Activated CD8-positive, alpha-beta memory T cell treated with anti-CD3 and anti-CD28 coated beads for 4 hours (primary cell): ENCODE results near the gene PTGES3.
"Not testable (repeated sequence)": the region's sequence is repeated elsewhere in the genome, so short reads cannot be mapped to it uniquely, and the experiment has no call there.

Experiments used
- DNase-seq, 2 donors: peaks; one replicate each; pipeline ENCODE4 v3.0.0-alpha.2; 2020; ENCODE audit warnings: low read depth in 2 of 2

PTGES3 gene

DNA sequence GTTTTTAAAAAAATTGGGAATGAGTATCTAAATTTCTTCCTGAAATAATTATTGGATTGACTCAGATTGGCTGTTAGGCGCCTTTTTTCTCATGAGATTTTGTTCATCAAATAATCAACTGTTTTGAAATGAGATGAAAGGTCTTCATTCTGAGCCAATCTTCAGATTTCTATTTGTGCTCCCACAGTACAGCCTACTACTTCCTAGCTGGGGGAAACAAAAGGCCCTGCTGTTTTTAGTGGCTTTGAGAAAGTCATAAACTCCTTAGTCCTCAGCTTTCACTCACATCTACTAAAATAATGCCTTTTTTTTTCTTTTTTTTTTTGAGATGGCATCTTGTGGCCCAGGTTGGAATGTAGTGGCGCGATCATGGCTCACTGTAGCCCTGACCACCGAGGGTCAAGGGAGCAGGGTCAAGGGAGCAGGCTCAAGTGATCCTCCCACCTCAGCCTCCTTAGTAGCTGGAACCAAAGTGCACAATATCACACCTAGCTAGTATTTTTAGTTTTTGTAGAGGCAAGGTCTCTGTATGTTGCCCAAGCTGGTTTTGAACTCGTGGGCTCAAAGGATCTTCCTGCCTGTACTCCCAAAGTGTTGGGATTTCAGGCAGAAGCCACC, 21.8 kb upstream of the PTGES3 start:
- DNase-seq = no peak

DNA sequence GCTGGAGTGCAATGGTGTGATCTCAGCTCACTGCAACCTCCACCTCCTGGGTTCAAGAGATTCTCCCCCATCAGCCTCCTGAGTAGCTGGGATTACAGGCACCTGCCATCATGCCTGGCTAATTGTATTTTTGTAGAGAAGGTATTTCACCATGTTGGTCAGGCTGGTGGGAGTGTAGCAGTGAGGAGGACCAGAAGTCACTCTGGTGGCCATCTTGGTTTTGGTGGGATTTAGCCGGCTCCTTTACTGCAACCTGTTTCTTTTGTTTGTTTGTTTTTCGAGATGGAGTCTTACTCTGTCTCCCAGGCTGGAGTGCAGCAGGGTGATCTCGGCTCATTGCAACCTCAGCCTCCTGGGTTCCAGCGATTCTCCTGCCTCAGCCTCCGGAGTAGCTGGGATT, 16.4 kb upstream of the PTGES3 start:
- not testable (repeated sequence) for DNase-seq

- no peak for DNase-seq
Measured at GRCh38 chr12:56699020-56699661, 11.1 kb upstream of the PTGES3 start.

GRCh38 chr12:56695327-56696101, 7.4 kb upstream of the PTGES3 start:
- DNase-seq = no peak

GRCh38 chr12:56694161-56694560, 6.1 kb upstream of the PTGES3 start:
- no peak for DNase-seq

- no peak for DNase-seq
Measured at GRCh38 chr12:56688846-56689109, 694 bp upstream of the PTGES3 start.

GRCh38 chr12:56687223-56688128, 608 bp downstream of the PTGES3 start:
- DNase-seq = peak; percentile 35 to 38

- DNase-seq = no peak
Measured at GRCh38 chr12:56684745-56685359, 3.2 kb downstream of the PTGES3 start.

GRCh38 chr12:56682323-56682722, 5.8 kb downstream of the PTGES3 start:
- DNase-seq = no peak

- no peak for DNase-seq
Measured at GRCh38 chr12:56679883-56680575, 8.1 kb downstream of the PTGES3 start.

DNA sequence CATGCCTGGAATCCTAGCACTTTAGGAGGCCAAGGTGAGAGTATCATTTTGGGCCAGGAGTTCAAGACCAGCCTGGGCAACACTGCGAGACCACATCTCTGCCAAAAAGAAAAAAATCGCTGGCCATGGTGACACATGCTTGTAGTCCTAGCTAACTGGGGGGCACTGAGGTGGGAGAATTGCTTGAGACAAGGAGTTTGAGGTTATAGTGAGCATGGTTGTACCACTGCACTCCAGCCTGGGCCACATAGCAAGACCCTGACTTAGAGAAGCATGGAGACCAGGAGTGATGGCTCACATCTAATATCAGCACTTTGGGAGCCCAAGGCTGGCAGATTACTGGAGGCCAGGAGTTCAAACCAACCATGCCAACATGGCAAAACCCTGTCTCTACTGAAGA, 9.2 kb downstream of the PTGES3 start:
- no peak for DNase-seq

DNA sequence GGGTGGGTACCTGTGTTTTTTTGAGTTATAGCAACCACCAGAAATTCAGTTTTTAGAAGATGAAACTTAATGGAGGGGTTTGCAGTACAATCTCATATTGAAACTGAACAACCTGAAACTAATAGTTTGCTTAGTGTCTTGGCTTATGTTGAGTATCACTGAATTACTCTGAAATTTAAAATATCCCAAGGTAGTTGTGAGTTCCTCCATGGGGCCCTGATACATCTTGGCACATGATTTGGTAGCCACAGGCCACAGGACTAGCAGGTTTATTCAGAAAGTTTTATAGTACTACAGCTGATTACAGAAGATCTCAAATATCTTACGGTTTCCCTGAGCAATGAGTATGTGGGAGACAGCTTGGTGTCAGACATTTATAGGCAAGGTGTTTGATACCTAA, 10.4 kb downstream of the PTGES3 start:
- DNase-seq = no peak

DNA sequence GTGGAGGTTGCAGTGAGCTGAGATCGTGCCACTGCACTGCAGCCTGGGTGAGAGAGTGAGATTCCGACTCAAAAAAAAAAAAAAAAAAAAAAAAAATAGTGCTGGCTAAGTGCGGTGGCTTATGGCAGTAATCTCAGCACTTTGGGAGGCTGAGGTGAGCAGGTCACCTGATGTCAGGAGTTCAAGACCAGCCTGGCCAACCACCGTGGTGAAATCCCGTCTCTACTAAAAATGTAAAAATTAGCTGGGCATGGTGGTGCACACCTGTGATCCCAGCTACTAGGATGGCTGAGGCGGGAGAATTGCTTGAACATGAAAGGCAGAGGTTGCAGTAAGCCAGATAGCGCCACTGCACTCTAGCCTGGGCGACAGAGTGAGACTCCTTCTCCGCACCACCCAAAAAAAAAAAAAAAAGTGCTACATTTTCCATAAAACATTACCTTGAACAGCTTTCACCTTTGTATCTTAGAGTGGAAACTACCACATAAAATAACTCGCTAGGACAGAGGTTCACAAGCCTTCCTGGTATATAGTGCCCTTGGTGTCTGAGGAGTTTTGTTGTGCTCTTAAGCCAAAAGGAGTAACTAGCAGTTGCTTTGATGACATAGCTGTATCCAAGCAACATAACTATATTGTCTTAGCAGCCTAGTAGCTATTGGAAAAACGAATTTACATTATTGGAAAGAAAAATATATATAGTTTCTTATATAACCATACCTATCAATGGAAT, 11.1 kb downstream of the PTGES3 start:
- no peak for DNase-seq

DNA sequence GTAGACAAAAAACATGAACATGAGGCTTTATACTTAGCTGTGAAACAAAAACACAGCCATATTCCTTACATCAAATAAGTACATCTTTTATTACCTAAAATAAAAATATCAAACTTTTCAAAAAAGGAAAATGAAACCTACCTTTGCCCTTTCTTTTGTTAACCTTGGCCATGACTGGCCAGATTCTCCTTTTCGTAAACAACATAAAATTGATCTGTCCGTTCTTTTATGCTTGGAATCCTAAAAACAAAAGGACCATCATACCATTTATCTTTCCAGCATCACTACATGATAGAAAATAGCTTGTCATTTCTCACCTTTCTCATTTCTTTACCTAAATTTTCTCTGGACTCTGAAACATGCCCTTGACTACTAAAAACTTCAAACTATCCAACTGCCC, 16.5 kb downstream of the PTGES3 start:
- DNase-seq = no peak

DNA sequence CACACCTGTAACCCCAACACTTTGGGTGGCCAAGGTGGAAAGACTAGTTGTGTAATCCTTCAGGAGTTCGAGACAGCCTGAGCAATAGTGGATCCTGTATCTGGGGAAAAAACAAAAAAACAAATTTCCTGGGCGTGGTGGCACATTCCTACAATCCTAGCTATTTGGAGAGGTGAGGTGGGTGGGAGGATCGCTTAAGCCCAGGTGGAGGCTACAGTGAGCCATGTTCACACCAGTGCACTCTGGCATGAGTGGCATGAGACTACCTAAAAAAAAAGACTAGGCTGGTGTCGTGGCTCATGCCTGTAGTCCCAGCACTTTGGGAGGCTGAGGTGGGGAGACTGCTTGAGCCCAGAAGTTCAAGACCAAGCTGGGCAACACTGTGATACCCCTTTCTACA, 17.2 kb downstream of the PTGES3 start:
- DNase-seq = no peak

DNA sequence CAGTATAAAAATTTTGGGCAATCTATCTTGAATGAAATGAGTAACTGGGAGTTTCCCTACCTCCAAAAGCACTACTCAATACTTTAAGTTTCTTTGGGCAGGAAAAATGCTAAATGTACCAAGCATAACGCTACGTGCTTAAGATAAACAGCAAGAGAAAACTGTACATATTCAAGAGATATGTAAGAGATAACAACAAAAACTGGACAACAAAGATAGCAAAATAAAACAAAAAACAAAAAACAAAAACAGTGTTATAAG, 20.0 kb downstream of the PTGES3 start:
- no peak for DNase-seq

GRCh38 chr12:56661979-56662638, 26.0 kb downstream of the PTGES3 start:
- no peak for DNase-seq

DNA sequence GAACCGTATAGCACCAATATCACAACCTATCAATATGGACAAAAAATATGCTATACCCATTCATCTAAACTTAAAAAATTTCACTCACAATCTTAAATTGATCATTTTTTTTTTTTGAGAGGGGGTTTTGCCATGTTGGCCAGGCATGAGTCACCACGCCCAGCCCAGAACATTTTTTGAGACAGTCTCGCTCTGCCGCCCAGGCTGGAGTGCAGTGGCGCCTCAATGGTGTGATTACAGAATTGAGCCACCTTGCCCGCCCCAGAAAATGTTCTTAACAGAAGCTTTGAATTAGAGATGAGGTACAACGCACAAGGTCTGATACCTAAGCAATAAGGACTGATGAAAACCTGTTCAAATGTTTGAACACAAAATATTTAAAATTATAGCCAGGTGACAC, 26.5 kb downstream of the PTGES3 start:
- DNase-seq = no peak

DNA sequence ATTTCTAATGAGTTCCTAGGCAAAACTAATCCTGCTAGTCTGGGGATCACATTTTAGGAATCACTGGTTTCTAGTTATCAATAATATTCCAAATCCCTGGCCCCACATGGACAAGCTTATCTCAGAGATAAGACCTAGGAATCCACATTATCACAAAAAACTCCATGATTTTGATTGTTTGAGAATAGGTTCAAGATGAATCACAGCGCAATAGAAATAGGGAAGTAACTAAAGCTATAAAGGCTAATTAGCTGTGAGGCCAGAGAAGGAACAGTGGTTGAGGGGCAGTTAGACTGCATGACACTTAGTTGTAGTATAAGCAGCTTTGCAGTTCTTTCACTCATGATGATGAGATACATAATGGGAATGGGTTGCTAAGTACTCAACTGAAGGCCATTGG, 29.2 kb downstream of the PTGES3 start:
- no peak for DNase-seq
